HG03439 (cell line): ENCODE data around the gene GRN.
A peak's percentile ranks its signal among the peaks of the same experiment; 100 is the strongest.
"Not testable (repeated sequence)": the region's sequence is repeated elsewhere in the genome, so short reads cannot be mapped to it uniquely, and the experiment has no call there.

ENCODE experiments used
- ATAC-seq: cut with Tn5 transposase; IDR thresholded peaks from one replicate; pipeline ENCODE4 v1.9.1; 2021; ENCODE audit warnings: mild to moderate bottlenecking, moderate library complexity; ENCODE audit not compliant: unreplicated experiment

The GRN gene

DNA sequence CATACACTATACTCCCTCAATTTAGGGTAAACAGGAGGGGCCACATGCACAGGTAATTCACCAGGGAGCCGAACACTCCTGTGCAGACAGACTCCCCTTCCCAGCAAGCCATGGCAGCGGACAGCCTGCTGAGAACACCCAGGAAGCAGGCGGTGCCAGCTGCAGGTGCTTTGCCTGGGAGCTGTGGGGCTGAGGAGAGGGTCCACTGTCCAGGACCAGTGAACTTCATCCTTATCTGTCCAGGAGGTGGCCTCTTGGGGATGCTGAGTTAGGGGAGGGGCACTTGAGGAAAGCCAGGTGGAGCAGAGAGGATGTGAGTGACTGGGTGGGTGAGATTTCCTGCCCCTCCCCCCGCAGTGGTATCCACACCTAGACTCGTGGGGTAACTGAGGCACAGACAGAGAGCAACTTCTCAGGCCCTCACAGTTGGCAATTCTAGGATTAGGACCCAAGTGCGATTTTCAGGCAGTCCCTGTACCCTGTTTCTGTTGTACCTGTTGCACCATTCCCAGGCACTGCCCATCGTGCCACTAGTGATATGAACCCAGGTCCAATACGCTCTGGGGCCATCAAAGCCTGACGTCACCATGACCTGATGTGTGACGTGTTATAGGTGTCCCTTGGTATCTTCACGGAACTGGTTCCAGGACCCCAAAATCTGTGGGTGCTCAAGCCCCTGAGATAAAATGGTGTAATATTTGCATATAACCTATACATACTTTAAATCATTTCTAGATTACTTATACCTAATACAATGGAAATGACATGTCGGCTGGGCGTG, 1.2 kb downstream of the GRN start:
- no peak for ATAC-seq

GRCh38 chr17:44347206-44348055, 2.3 kb downstream of the GRN start:
- ATAC-seq = not testable (repeated sequence)

GRCh38 chr17:44348234-44348987, 3.3 kb downstream of the GRN start:
- ATAC-seq = peak; percentile 38

DNA sequence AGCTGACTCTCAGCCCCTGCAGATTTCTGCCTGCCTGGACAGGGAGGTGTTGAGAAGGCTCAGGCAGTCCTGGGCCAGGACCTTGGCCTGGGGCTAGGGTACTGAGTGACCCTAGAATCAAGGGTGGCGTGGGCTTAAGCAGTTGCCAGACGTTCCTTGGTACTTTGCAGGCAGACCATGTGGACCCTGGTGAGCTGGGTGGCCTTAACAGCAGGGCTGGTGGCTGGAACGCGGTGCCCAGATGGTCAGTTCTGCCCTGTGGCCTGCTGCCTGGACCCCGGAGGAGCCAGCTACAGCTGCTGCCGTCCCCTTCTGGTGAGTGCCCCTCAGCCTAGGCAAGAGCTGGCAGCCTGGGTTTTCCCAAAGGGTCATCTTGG, 3.9 kb downstream of the GRN start:
- ATAC-seq = no peak

DNA sequence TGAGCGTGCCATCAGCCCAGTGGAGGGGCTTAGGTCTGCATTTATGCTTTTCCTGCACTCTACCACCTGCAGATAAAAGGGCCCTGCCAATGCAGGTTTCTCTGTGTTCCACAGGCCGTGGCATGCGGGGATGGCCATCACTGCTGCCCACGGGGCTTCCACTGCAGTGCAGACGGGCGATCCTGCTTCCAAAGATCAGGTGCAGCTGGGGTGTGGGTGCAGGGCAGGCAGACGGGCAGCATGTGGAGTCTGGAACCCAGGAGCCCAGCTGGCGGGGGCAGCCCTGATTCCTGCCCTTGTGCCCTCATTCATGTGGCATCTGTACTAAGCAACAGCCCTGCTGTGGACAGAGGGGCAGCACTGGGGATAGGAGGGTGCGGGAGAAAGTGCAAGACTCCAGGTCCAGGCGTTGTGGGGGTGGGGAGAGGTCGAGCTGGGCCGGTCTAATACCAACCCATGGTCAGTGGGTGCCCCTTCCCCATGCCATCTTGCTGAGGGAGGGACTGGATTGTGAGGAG, 4.5 kb downstream of the GRN start:
- no peak for ATAC-seq

DNA sequence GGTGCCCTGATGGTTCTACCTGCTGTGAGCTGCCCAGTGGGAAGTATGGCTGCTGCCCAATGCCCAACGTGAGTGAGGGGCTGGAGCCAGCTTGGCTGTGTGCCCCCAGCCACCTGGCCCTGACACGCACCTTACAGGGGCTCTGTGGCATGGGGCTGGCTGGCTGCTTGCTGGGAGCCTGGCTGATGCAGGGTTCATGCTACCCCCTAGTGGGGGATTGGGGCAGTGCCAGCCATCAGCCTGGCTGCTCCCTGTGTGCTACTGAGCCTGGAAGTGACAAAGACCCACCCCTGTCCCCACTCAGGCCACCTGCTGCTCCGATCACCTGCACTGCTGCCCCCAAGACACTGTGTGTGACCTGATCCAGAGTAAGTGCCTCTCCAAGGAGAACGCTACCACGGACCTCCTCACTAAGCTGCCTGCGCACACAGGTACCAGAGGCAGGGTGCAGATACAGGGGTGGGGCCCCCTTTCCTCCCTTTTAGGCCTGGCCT, 5.7 kb downstream of the GRN start:
- ATAC-seq = no peak

DNA sequence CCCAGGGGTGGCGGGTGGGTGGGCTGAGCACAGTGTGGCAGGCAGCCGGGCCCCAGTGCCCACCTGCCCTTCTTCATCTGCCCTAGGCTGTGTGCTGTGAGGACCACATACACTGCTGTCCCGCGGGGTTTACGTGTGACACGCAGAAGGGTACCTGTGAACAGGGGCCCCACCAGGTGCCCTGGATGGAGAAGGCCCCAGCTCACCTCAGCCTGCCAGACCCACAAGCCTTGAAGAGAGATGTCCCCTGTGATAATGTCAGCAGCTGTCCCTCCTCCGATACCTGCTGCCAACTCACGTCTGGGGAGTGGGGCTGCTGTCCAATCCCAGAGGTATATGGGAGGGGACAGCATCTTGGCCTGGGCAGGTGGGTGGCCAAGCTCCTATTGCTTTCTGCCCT, 6.4 kb downstream of the GRN start:
- no peak for ATAC-seq

DNA sequence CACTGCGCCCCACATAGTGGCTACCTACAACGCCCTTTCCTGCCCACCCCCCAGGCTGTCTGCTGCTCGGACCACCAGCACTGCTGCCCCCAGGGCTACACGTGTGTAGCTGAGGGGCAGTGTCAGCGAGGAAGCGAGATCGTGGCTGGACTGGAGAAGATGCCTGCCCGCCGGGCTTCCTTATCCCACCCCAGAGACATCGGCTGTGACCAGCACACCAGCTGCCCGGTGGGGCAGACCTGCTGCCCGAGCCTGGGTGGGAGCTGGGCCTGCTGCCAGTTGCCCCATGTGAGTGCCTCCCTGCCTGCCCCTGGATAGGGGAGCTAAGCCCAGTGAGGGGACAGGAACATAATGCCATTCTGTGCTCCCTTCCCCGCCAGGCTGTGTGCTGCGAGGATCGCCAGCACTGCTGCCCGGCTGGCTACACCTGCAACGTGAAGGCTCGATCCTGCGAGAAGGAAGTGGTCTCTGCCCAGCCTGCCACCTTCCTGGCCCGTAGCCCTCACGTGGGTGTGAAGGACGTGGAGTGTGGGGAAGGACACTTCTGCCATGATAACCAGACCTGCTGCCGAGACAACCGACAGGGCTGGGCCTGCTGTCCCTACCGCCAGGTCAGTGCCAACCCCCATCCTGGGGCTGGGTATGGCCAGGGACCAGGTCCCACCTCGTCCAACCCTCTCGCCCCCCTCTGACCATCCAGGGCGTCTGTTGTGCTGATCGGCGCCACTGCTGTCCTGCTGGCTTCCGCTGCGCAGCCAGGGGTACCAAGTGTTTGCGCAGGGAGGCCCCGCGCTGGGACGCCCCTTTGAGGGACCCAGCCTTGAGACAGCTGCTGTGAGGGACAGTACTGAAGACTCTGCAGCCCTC, 7.1 kb downstream of the GRN start:
- ATAC-seq = no peak

DNA sequence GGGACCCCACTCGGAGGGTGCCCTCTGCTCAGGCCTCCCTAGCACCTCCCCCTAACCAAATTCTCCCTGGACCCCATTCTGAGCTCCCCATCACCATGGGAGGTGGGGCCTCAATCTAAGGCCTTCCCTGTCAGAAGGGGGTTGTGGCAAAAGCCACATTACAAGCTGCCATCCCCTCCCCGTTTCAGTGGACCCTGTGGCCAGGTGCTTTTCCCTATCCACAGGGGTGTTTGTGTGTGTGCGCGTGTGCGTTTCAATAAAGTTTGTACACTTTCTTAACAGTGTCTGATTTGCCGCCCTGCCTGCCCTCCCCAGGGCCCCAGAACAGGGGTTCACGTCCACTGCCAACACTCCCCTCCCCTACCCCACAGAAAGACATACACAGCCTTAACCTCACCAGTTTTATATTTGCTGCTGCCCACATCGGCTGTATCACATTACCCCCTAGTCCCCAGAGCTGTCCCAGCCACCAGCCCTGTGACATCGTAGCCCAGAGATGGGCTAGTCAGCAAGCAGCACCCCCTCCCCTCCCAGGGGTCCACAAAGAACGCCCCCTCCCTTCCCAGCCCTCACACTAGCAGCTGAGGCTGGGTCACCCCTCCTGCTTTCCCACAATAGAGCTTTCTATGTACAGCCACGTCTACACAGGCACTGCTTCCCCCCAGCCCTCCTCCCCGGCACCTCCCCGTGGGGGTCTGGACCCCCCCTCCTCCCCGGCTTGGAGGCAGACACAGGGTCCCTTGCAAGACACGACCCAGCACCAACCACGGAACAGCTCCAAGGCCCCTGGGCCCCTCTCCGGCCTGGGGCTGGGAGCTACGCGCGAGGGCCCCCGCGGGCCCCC, 7.9 kb downstream of the GRN start:
- no peak for ATAC-seq

- no peak for ATAC-seq
Measured at GRCh38 chr17:44353672-44354331, 8.7 kb downstream of the GRN start.

- ATAC-seq = no peak
Measured at GRCh38 chr17:44354582-44355561, 9.8 kb downstream of the GRN start.

DNA sequence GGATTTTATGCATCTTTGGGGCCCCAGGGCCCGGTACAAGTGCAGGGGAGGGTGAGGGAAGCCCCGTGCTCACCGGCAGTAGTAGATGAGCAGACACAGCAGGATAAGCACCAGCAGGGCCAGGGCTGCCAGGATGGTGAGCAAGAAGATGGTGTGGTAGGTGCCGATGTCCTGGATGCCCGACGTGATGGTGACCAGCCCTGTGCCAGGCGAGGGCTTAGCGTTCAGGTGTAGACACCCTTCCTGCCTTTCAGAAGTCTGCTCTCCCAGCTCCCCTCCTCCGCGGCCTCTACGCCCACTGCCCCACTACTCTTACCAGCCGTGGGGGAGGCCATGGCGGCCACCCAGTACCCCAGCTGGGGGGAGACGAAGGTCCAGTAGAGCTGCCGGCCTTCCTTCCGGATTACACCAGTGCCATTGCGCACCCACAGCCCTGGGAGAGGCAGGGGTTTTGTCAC, 10.6 kb downstream of the GRN start:
- no peak for ATAC-seq

DNA sequence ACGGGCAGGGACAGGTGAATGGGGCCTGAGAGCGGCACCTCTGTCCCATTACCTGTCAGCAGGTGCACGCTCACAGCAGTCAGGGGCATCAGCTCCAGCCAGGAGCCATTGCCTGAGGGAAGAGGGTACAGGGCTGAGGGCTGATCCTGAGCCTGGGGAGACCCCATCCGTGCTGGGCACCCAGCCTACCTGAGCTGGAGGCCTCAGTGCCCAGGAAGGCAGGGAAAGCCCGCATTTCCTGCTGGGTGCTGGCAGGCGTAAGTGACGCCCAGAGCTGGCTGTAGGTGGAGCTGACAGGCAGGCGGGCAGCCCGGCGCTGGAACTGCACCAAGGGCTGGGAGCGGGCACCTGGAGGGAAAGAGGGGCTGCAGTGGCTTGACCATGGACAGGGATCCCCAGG, 11.1 kb downstream of the GRN start:
- no peak for ATAC-seq

- ATAC-seq = no peak
Measured at GRCh38 chr17:44358066-44358465, 13.0 kb downstream of the GRN start.

- ATAC-seq = no peak
Measured at GRCh38 chr17:44359006-44359405, 13.9 kb downstream of the GRN start.

DNA sequence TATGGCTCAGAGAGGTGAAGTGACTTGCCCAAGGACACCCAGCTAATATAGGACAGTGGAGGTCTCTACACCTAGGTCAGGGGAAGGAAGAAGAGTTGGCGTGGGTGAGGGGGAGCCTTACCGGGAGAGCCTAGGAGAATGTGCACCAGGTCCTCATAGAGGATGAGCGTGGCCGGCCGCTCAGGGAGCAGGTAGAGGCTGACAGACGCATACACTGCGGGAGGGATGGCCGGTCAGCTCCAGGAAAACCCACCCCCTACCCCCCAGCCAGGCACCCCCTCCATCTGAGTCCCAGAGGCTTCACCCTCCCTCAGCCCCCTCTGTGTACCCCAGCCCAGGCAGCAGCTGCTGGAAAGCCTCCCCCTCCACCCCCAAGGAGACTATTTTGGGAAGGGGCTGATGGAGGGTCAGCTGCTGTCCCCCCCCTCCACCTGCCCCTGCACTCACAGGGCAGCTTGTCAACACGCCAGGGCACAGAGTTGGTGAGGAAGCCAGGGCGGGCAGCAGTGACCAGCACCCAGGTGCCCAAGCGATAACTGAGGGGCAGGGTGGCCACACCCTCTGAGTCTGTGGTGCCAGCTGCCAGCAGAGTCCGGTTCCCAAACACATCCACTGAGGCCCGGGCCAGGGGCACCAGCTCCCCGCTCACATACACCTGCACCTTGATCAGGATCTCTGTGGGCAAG, 14.5 kb downstream of the GRN start:
- ATAC-seq = no peak

DNA sequence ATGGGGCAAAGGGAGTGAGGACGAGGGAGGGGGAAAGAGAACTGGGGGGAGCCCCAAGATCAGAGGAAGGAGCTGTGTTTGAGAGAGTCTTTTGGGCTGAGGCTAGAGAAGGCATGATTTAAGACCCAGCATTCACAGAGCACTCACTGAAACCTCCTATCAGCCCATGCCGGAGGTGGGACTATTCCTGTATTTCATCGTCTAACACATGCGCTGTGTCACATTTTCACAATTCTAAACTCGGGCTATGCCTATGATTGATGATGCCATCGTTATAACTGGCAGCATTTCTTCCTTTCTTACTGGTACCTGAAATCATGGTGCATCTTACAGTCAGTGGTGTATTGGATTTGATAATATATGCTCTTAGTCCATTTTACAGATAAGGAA, 15.0 kb downstream of the GRN start:
- ATAC-seq = no peak
